T-helper 1 cell treated with Interleukin-12 subunit alpha and Interleukin-12 subunit beta and Interleukin-4 antibody, amounts not matched to agents 30 μg/mL and 1 μg/mL, for 36 hours (primary cell): ENCODE results near the gene PEX14.
"Not testable (repeated sequence)": the region's sequence is repeated elsewhere in the genome, so short reads cannot be mapped to it uniquely, and the experiment has no call there.

Experiments
- H3K27ac Mint-ChIP-seq: one replicate; pipeline ENCODE4 v1.8.0; 2021; ENCODE audit warnings: mild to moderate bottlenecking, mixed read lengths
- H3K27me3 Mint-ChIP-seq: one replicate; pipeline ENCODE4 v1.8.0; 2021; ENCODE audit warnings: low read depth, mixed read lengths
- H3K36me3 Mint-ChIP-seq: one replicate; pipeline ENCODE4 v1.8.0; 2021; ENCODE audit warnings: low read depth, mixed read lengths
- H3K4me1 Mint-ChIP-seq: one replicate; pipeline ENCODE4 v1.8.0; 2021; ENCODE audit warnings: low read depth, mixed read lengths
- H3K4me3 Mint-ChIP-seq: one replicate; pipeline ENCODE4 v1.8.0; 2021; ENCODE audit warnings: mild to moderate bottlenecking, moderate library complexity, mixed read lengths
- H3K9me3 Mint-ChIP-seq: one replicate; pipeline ENCODE4 v1.8.0; 2021; ENCODE audit warnings: mixed read lengths

PEX14 gene, protein sequence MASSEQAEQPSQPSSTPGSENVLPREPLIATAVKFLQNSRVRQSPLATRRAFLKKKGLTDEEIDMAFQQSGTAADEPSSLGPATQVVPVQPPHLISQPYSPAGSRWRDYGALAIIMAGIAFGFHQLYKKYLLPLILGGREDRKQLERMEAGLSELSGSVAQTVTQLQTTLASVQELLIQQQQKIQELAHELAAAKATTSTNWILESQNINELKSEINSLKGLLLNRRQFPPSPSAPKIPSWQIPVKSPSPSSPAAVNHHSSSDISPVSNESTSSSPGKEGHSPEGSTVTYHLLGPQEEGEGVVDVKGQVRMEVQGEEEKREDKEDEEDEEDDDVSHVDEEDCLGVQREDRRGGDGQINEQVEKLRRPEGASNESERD

DNA sequence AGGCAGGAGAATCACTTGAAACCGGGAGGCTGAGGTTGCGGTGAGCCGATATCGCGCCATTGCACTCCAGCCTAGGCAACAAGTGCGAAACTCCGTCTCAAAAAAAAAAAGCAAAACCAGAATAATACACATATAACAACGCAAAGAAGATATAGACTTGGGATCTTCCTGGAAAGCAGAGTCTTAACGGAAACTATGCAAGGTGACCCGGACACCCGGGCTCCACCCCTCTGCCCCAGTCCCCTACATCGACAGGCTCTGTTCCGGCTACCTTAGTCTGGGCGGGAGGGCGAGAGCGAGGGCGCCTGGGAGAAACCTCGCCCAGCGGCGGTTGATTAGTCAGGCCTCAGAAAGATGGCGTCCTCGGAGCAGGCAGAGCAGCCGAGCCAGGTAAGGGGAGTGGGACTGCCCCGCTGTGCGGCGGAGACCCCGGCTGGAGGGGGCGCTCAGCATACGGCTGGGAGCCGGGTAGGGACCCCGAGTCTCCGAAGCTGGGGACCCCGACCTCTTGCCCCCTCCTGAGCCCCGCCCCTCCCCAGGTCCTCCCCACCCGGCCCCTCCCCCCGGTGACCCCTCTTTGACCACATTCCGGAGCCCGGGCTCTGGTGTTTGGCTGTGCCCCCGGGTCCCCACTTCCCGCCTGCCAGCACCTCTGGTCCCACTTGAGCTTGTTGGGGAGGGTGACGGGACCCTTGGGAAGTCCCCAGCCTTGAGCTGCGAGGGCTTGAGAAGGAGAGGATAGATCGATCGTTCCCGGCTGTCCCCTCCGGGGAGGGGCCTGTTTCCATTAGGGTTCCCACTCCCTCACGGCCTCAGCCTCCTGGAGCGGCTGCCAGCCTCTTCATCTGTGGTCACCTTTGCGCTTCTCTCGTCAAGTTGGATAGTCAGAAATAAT, at the start of gene PEX14:
Gene PEX14 (plus strand): TSS at position 338 of the 895 bp plus-strand sequence. CDS start 17 bp downstream, at position 355.
- peak within 1 kb of the TSS; percentile 94 for H3K4me3 Mint-ChIP-seq
- no peaks in the 10 kb centered on the region for H3K9me3 Mint-ChIP-seq
- H3K27ac Mint-ChIP-seq, result peak within 1 kb of the TSS; percentile 89
- peaks cover 31% of the 10 kb centered on the region for H3K4me1 Mint-ChIP-seq
- H3K36me3 Mint-ChIP-seq, result no peaks in the 10 kb centered on the region
- H3K27me3 Mint-ChIP-seq, result no peaks in the 10 kb centered on the region

DNA sequence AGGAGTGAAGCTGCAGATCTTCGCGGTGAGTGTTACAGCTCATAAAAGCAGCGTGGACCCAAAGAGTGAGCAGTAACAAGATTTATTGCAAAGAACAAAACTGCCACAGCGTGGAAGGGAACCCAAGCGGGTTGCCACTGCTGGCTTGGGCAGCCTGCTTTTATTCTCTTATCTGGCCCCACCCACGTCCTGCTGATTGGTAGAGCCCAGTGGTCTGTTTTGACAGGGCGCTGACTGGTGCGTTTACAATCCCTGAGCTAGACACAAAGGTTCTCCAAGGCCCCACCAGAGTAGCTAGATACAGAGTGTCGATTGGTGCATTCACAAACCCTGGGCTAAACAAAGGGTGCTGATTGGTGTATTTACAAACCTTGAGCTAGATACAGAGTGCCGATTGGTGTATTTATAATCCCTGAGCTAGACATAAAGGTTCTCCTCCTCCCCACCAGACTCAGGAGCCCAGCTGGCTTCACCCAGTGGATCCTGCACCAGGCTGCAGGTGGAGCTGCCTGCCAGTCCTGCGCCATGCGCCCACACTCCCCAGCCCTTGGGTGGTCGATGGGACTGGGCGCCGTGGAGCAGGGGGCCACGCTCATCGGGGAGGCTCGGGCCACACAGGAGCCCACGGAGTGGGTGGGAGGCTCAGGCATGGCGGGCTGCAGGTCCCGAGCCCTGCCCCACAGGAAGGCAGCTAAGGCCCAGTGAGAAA, 48.8 kb upstream of the PEX14 start:
- H3K9me3 Mint-ChIP-seq, H3K27me3 Mint-ChIP-seq, H3K36me3 Mint-ChIP-seq, H3K4me3 Mint-ChIP-seq, H3K27ac Mint-ChIP-seq: not testable (repeated sequence)
- H3K4me1 Mint-ChIP-seq, result peaks cover 15% of the 10 kb centered on the region

DNA sequence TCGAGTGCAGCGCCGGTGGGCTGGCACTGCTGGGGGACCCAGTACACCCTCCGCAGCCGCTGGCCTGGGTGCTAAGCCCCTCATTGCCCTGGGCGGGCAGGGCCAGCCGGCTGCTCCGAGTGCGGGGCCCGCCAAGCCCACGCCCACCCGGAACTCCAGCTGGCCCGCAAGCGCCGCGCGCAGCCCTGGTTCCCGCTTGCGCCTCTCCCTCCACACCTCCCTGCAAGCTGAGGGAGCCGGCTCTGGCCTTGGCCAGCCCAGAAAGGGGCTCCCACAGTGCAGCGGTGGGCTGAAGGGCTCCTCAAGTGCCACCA, 48.3 kb upstream of the PEX14 start:
- not testable (repeated sequence) for H3K9me3 Mint-ChIP-seq, H3K4me3 Mint-ChIP-seq, H3K27ac Mint-ChIP-seq, H3K36me3 Mint-ChIP-seq, H3K27me3 Mint-ChIP-seq
- peaks cover 20% of the 10 kb centered on the region for H3K4me1 Mint-ChIP-seq

DNA sequence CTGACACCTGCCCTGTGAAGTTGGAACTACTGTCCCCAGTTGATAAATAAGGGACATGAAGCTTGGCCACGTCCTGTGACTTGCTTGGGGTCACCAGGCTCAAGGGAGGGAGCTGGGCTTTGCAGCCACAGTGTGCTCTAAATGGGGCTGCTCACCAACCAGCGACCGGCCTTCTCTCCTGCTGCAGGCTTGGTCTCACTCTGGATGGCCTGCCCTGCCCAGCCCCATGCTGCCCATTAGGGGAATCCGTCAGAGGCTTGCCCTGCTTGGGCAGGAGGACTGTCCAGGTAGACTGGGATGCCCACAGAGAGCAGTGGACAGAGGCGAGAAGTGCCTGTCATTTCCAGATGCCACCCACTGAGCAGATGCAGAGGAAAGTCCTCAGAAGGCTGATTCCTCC, 45.8 kb upstream of the PEX14 start:
- H3K4me3 Mint-ChIP-seq, result no peak overlapping the region
- H3K36me3 Mint-ChIP-seq, result no peaks in the 10 kb centered on the region
- peaks cover 21% of the 10 kb centered on the region for H3K4me1 Mint-ChIP-seq
- H3K27ac Mint-ChIP-seq, result no peak overlapping the region
- H3K27me3 Mint-ChIP-seq, result no peaks in the 10 kb centered on the region
- no peaks in the 10 kb centered on the region for H3K9me3 Mint-ChIP-seq

DNA sequence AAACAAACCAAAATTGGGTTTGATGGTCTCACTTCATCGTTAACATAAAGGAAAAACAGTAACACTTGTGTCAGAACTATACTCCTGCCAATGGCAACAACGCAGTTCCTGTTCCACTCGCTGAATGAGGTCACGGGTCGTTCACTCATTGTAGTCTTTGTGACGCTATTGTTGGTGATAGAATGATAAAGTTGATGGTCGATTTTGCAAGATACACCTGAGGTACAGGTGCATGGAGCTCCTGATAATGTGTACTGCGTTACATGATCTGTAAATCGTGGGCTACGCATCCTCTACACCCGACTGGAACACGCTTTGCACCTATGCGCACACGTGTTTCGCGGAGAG, 44.9 kb upstream of the PEX14 start:
- Mint-ChIP-seq H3K4me3 (peak overlapping the region; percentile 93), H3K4me1 (peaks cover 21% of the 10 kb centered on the region), H3K36me3 (no peaks in the 10 kb centered on the region), H3K27me3 (no peaks in the 10 kb centered on the region), H3K27ac (peak overlapping the region; percentile 67), H3K9me3 (no peaks in the 10 kb centered on the region)

DNA sequence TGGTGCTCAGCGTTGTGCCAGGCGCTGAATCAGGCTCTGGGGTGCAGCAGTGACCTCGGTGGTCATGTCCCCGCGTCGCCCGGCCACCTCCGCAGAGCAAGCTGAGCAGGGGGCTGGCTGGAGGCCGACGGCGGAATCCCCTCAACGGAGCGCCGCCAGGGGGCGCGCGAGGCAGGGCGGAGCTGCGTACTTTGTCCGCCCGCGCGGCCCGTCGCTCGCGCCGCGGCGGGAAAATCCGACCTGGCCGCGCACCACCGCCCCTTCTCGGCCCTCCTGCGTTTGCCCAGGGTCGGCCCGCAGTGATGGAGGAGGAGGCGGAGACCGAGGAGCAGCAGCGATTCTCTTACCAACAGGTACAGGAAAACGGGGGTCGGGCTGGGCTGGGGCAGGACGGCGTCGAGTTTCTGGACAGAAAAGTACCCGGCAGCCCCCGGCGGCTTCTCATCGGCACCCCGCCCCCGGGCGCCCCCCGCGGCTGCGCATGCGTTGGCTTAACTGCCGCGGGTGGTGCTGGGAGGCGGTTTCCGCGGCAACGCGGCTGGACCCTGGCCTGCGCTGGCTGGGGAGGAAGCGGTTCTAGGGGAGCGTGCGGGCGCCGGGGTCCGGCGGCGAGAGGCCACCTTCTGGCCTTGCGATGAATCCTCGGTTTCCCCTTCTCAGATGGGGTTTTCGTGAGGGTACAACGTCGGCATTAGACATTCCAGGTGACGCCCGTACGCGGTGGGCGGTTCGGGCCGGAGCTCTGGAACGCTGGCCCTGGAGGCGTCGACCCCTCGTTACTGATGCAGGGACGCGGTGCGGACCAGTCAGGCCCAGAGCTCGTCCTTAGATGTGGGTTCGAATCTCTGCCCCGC, 44.3 kb upstream of the PEX14 start, which contains the start of gene CENPS:
Gene CENPS (plus strand): TSS at position 218 of the 854 bp plus-strand sequence. CDS start 85 bp downstream, at position 303.
- Mint-ChIP-seq H3K27ac (peak within 1 kb of the TSS; percentile 95), H3K4me3 (peak within 1 kb of the TSS; percentile 93), H3K4me1 (peaks cover 21% of the 10 kb centered on the region), H3K27me3 (no peaks in the 10 kb centered on the region), H3K9me3 (no peaks in the 10 kb centered on the region), H3K36me3 (no peaks in the 10 kb centered on the region)

DNA sequence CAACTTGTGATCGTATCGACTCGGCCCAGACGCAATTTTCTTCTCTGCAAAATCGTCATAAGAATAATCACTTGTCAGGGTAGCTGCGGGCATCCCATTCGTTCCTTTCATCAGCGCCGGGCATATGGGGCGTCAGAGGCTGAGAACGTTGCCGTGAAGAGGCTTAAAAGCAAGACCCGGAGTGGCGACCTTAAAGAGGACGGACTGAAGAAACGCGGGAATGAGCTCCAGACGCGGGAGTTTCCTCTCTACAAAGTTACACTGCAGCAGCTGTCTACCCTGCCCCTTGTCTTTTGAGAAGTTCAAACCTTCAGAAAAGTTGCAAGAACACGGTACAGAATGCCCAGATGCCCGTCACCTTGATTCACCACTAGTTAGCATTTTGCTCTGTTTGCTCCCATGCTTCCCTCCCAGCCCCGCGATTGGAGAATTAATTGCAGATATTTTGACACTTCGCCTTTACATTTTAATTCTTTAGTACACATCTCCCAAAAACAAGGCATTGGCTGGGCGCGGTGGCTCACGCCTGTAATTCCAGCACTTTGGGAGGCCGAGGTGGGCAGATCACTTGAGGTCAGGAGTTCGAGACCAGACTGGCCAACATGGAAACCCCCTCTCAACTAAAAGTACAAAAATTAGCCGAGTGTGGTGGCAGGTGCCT, 43.5 kb upstream of the PEX14 start:
- peak overlapping the region; percentile 95 for H3K27ac Mint-ChIP-seq
- peaks cover 21% of the 10 kb centered on the region for H3K4me1 Mint-ChIP-seq
- H3K9me3 Mint-ChIP-seq, result no peaks in the 10 kb centered on the region
- no peaks in the 10 kb centered on the region for H3K36me3 Mint-ChIP-seq
- H3K27me3 Mint-ChIP-seq, result no peaks in the 10 kb centered on the region
- peak overlapping the region; percentile 93 for H3K4me3 Mint-ChIP-seq

DNA sequence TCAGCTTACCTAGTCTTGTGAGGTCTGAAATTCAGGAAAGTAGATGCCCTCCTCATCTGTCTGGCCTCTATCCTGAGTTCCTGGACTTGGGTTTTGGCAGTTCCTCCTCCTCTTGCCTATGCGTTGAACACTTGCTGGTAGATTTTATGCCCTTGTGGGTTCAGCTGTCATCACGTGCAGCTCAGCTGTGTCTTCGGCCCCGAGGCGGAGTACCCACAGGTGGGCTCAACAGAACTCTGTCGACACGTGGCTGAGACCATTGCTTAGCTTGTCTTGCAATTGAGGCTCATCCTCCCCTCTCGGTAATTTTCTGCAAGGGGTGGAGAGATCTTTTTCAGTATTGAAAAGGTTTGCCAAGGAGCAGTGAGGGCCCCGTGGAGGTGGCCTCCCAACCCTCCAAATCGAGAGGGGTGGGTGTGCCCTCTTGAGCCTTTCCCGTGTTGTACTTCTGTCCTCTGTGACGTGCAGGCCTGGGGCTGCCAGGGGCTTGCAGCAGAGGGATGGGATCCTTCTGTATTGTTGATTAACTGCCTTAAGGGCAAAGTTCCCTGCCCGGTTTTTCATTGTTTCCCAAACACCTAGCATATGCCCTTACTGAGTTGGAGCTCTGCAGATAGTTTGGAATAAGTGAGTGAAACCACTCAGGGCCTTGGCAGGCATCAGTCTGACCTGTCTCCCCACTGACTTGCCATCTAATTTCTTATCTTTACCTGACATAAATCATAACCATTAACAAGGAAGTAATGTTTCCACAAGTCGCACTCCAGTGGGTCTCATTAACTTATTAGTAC, 41.6 kb upstream of the PEX14 start:
- Mint-ChIP-seq H3K9me3 (no peaks in the 10 kb centered on the region), H3K4me1 (peaks cover 20% of the 10 kb centered on the region), H3K27ac (no peak overlapping the region), H3K27me3 (no peaks in the 10 kb centered on the region), H3K36me3 (no peaks in the 10 kb centered on the region), H3K4me3 (no peak overlapping the region)

DNA sequence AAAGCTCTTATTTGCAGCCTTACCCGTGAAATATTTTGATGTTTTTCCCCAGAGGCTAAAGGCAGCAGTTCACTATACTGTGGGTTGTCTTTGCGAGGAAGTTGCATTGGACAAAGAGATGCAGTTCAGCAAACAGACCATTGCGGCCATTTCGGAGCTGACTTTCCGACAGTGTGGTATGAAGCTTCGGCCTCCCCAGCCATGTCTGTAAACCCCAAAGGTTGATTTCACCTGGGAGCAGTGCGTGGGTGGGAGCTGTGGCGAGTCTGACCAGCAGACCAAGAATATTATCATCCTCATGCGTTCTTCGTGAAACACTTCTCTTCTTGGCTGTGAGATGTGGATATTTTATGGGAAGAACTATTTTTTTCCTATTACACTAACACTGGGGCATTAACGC, 41.0 kb upstream of the PEX14 start:
- Mint-ChIP-seq H3K27ac (no peak overlapping the region), H3K4me1 (peaks cover 19% of the 10 kb centered on the region), H3K9me3 (no peaks in the 10 kb centered on the region), H3K4me3 (no peak overlapping the region), H3K36me3 (no peaks in the 10 kb centered on the region), H3K27me3 (no peaks in the 10 kb centered on the region)

DNA sequence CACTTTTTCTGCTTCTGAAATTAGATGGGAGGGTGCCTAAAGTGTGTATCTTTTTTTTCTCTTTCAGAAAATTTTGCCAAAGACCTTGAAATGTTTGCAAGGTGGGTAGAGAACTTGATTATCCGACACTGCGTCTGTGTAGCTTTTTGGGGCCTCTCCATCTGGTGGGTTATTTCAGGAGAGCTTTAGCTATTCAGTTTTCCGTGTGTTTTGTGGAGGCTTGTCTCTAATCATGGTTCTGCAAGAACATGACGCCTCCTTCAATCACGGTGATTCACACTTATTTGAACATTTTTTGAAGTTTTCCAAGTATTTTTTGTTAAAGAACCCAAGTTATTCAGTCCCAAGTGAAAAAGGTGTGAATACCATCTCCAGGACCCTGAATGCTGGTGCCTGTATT, 40.2 kb upstream of the PEX14 start:
- Mint-ChIP-seq H3K4me3 (no peak overlapping the region), H3K9me3 (no peaks in the 10 kb centered on the region), H3K27me3 (no peaks in the 10 kb centered on the region), H3K27ac (no peak overlapping the region), H3K36me3 (no peaks in the 10 kb centered on the region), H3K4me1 (peaks cover 19% of the 10 kb centered on the region)

DNA sequence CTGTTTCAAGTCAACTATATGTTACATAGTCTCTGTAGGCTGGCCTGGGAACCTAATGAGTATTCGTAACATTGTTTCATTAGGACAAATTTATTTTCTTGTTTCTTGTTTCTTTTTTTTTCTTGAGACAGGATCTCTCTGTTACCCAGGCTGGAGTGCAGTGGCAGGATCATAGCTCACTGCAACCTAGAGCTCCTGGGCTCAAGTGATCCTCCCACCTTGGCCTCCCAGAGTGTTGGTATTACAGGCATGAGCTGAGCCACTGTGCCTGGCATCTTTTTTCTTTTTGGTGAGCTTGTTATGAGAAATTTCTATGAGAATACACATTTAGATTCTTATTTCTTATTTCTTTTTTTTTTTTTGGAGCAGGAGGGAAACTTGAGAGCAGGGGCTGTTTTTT, 37.7 kb upstream of the PEX14 start:
- no peaks in the 10 kb centered on the region for H3K9me3 Mint-ChIP-seq
- peaks cover 4% of the 10 kb centered on the region for H3K4me1 Mint-ChIP-seq
- no peaks in the 10 kb centered on the region for H3K27me3 Mint-ChIP-seq
- no peaks in the 10 kb centered on the region for H3K36me3 Mint-ChIP-seq
- H3K4me3 Mint-ChIP-seq, result no peak overlapping the region
- no peak overlapping the region for H3K27ac Mint-ChIP-seq

DNA sequence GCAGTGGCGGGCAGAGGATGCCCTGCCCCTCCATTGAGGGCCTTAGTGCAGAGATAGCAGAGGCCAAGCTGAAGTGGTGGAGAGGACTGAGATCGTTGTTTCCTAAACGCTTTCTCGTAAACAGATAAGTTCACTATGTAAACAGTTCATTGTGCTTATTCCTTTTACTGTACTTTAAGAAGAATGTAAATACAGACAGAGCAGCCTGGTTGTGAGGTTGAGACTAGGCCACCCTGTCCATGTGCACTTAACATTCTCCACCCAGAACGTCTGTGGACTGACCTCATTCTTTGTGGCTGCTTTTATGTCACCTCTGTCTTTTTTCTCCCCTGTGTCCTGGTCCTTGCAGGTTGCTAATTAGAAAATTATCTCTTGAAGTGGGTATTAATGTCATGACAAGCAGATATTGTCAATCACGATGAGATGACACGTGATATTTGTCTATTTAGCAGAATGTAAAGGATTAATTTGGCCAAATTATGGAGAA, 36.0 kb upstream of the PEX14 start:
- H3K4me1 Mint-ChIP-seq, result peaks cover 3% of the 10 kb centered on the region
- H3K27ac Mint-ChIP-seq, result no peak overlapping the region
- H3K9me3 Mint-ChIP-seq, result no peaks in the 10 kb centered on the region
- no peaks in the 10 kb centered on the region for H3K36me3 Mint-ChIP-seq
- no peak overlapping the region for H3K4me3 Mint-ChIP-seq
- H3K27me3 Mint-ChIP-seq, result no peaks in the 10 kb centered on the region

DNA sequence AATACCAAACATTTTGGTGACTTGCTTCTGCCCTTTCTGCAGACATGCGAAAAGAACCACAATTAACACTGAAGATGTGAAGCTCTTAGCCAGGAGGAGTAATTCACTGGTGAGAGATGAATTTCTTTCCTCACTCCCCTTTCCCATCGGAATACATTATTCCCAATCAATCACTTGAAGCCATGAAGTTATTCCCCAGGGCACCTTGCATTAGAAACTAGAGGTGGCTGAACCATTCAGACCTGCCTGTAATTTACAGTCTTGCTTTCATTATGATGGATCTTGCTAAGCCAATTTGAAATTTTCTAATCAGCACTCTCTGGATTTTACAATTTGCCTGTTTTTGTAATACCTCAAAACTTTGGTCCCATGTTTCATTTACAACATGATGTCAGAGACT, 34.4 kb upstream of the PEX14 start:
- Mint-ChIP-seq H3K4me3 (no peak overlapping the region), H3K4me1 (peaks cover 3% of the 10 kb centered on the region), H3K9me3 (no peaks in the 10 kb centered on the region), H3K27me3 (no peaks in the 10 kb centered on the region), H3K27ac (no peak overlapping the region), H3K36me3 (no peaks in the 10 kb centered on the region)
